SK-N-SH (cell line): Measurements from ENCODE around the gene CYP46A1. TPM values are rescaled to one million over a fixed set of nuclear protein-coding genes. Genes with fewer than 3 reads are reported as not detected.
A peak's percentile ranks its signal among the peaks of the same experiment; 100 is the strongest.

Experiments used
- CTCF ChIA-PET: fragments of 300-600, 350-600 bp; formaldehyde crosslinking; extraction: SDS; loops from one replicate; lab custom pipeline; 2021; lab: Yijun Ruan, JAX
- POLR2A ChIA-PET: fragments of 350-600 bp; sonication (Branson Sonifier 250); formaldehyde crosslinking; extraction: SDS; loops from one replicate; lab custom pipeline; 2020; ENCODE audit warnings: antibody characterized with exemption, inconsistent platforms; lab: Yijun Ruan, JAX
- DNase-seq: peaks from one replicate; pipeline ENCODE4 v3.0.0; 2012
- H2AFZ ChIP-seq: fragments of 200-600 bp; sonication (generic); 2 replicates; pipeline ENCODE4 v1.8.1; 2016; ENCODE audit warnings: antibody characterized with exemption, mild to moderate bottlenecking, low read depth
- H3F3A ChIP-seq: fragments of 200-600 bp; sonication (generic); replicated peaks from 2 replicates; pipeline ENCODE3; 2016; ENCODE audit warnings: antibody characterized with exemption, mild to moderate bottlenecking; ENCODE audit not compliant: insufficient read depth
- H3K27ac ChIP-seq, 2 experiments: fragments of 200-500 bp in 1 of 2; fragments of 200-600 bp in 1 of 2; sonication (Bioruptor generic) in 1 of 2; sonication (generic), shearing (Covaris generic) in 1 of 2; 2 replicates each; pipeline versions ENCODE4 v1.5.1 to v1.6.1; 2014 to 2016; ENCODE audit warnings: low read depth in 2 of 2, inconsistent platforms in 1 of 2, low read length in 1 of 2, mild to moderate bottlenecking in 1 of 2, mixed read lengths in 1 of 2
- H3K27me3 ChIP-seq: fragments of 200-600 bp; sonication (generic), shearing (Covaris generic); 2 replicates; pipeline ENCODE4 v1.6.1; 2016; ENCODE audit warnings: mixed run types; ENCODE audit not compliant: insufficient read depth
- H3K36me3 ChIP-seq, 2 experiments: fragments of 200-500 bp in 1 of 2; fragments of 200-600 bp in 1 of 2; sonication (Bioruptor generic) in 1 of 2; sonication (generic) in 1 of 2; replicated peaks in 1 of 2; 2 replicates each; pipeline versions ENCODE3 to v1.5.1; 2014 to 2016; ENCODE audit warnings: low read length in 1 of 2, mild to moderate bottlenecking in 1 of 2; ENCODE audit not compliant: insufficient read depth in 2 of 2, control insufficient read depth in 1 of 2
- H3K4me1 ChIP-seq, 2 experiments: fragments of 200-500 bp in 1 of 2; fragments of 200-600 bp in 1 of 2; sonication (Bioruptor generic) in 1 of 2; sonication (generic), shearing (Covaris generic) in 1 of 2; 2 replicates each; pipeline versions ENCODE4 v1.5.1 to v1.6.1; 2014 to 2016; ENCODE audit warnings: low read depth in 1 of 2, low read length in 1 of 2, mixed run types in 1 of 2; ENCODE audit not compliant: insufficient read depth in 2 of 2, control insufficient read depth in 1 of 2
- H3K4me2 ChIP-seq: fragments of 200-600 bp; sonication (generic), shearing (Covaris generic); 2 replicates; pipeline ENCODE4 v1.6.1; 2017; ENCODE audit warnings: mixed run types
- H3K4me3 ChIP-seq, 2 experiments: fragments of 200-500 bp in 1 of 2; fragments of 200-600 bp in 1 of 2; sonication (Bioruptor generic) in 1 of 2; sonication (generic), shearing (Covaris generic) in 1 of 2; 2 replicates each; pipeline versions ENCODE4 v1.5.1 to v1.8.1; 2014 to 2016; ENCODE audit warnings: low read depth in 2 of 2, inconsistent platforms in 1 of 2, low read length in 1 of 2, mild to moderate bottlenecking in 1 of 2, mixed read lengths in 1 of 2, moderate library complexity in 1 of 2
- H3K79me2 ChIP-seq: fragments of 200-600 bp; sonication (generic); 2 replicates; pipeline ENCODE4 v1.8.1; 2017; ENCODE audit warnings: mild to moderate bottlenecking; ENCODE audit not compliant: insufficient read depth
- H3K9ac ChIP-seq: fragments of 200-600 bp; sonication (generic); 2 replicates; pipeline ENCODE4 v1.6.1; 2017; ENCODE audit warnings: mixed run types
- H3K9me2 ChIP-seq: fragments of 200-600 bp; sonication (generic); 2 replicates; pipeline ENCODE4 v1.6.1; 2017; ENCODE audit warnings: mixed run types
- H3K9me3 ChIP-seq: fragments of 200-600 bp; sonication (generic); 2 replicates; pipeline ENCODE4 v1.6.1; 2017; ENCODE audit warnings: mixed run types, mild to moderate bottlenecking, moderate library complexity
- H4K20me1 ChIP-seq: fragments of 200-600 bp; sonication (generic); 2 replicates; pipeline ENCODE4 v1.6.1; 2017; ENCODE audit warnings: mild to moderate bottlenecking, mixed run types; ENCODE audit not compliant: insufficient read depth
- CHD2 ChIP-seq: fragments of 150-350 bp; IDR thresholded peaks from 2 replicates; pipeline ENCODE4 v1.6.1; 2018; ENCODE audit warnings: low read length; ENCODE audit not compliant: partially characterized antibody
- CTCF ChIP-seq: fragments of 200-600 bp; sonication (generic); IDR thresholded peaks from 2 replicates; pipeline ENCODE4 v1.6.1; 2017; ENCODE audit warnings: antibody characterized with exemption, mild to moderate bottlenecking, moderate library complexity
- FOSL2 ChIP-seq: IDR thresholded peaks from 2 replicates; pipeline ENCODE4 v1.4.0; 2012; ENCODE audit warnings: low read depth, mild to moderate bottlenecking, moderate library complexity, borderline replicate concordance
- FOXM1 ChIP-seq: IDR thresholded peaks from 2 replicates; pipeline ENCODE4 v1.4.0; 2012; ENCODE audit warnings: low read depth, mild to moderate bottlenecking
- JUND ChIP-seq: IDR thresholded peaks from 2 replicates; pipeline ENCODE4 v1.4.0; 2012
- MAX ChIP-seq: IDR thresholded peaks from 2 replicates; pipeline ENCODE4 v1.4.0; 2012; ENCODE audit warnings: low read depth
- MXI1 ChIP-seq: IDR thresholded peaks from 2 replicates; pipeline ENCODE4 v1.6.1; 2012; ENCODE audit warnings: mild to moderate bottlenecking, low read depth, low read length, improper control_type of control experiment
- NFIC ChIP-seq: IDR thresholded peaks from 2 replicates; pipeline ENCODE4 v1.4.0; 2012; ENCODE audit warnings: borderline replicate concordance
- NRF1 ChIP-seq: IDR thresholded peaks from 2 replicates; pipeline ENCODE4 v1.6.1; 2012; ENCODE audit warnings: low read depth, mild to moderate bottlenecking, low read length
- RAD21 ChIP-seq: IDR thresholded peaks from 2 replicates; pipeline ENCODE4 v1.6.1; 2012; ENCODE audit warnings: mild to moderate bottlenecking, low read length
- RCOR1 ChIP-seq: fragments of 150-350 bp; IDR thresholded peaks from 2 replicates; pipeline ENCODE4 v1.6.1; 2017; ENCODE audit warnings: antibody characterized with exemption, low read length
- RFX5 ChIP-seq: IDR thresholded peaks from 2 replicates; pipeline ENCODE4 v1.6.1; 2012; ENCODE audit warnings: mild to moderate bottlenecking, improper control_type of control experiment, low read length
- SMC3 ChIP-seq: IDR thresholded peaks from 2 replicates; pipeline ENCODE4 v1.6.1; 2012; ENCODE audit warnings: low read depth, low read length, improper control_type of control experiment
- TCF12 ChIP-seq: IDR thresholded peaks from 2 replicates; pipeline ENCODE4 v1.4.0; 2012
- TEAD4 ChIP-seq: IDR thresholded peaks from 2 replicates; pipeline ENCODE4 v1.4.0; 2012; ENCODE audit warnings: mild to moderate bottlenecking, borderline replicate concordance; ENCODE audit not compliant: insufficient read depth
- USF1 ChIP-seq: IDR thresholded peaks from 2 replicates; pipeline ENCODE4 v1.4.0; 2012; ENCODE audit warnings: low read depth, borderline replicate concordance
- USF2 ChIP-seq: fragments of 150-350 bp; IDR thresholded peaks from 2 replicates; pipeline ENCODE4 v1.6.1; 2017; ENCODE audit warnings: antibody characterized with exemption, low read length, low read depth, borderline replicate concordance
- YY1 ChIP-seq: IDR thresholded peaks from 2 replicates; pipeline ENCODE4 v1.4.0; 2012; ENCODE audit warnings: low read depth, mild to moderate bottlenecking
- WGBS: methylation state at CpG from one replicate; pipeline ENCODE4 v1.1.6; 2017; ENCODE audit warnings: low lambda C conversion rate; 5-methylcytosine and 5-hydroxymethylcytosine counted together
- polyA plus RNA-seq, 3 experiments: library from polyadenylated mRNA; depleted of rRNA; stranded (reverse); fragments of >200 nt; gene quantifications; 2 replicates each; pipeline ENCODE4 v1.2.3, GENCODE V29; 2012

The CYP46A1 gene
- polyA plus RNA-seq, 1 of the 3 experiments (the other 2 are of a cell fraction) = 0.30 TPM

- no peak overlapping the region for H2AFZ ChIP-seq
Measured at GRCh38 chr14:99744199-99744872, 60.2 kb downstream of the CYP46A1 start.

GRCh38 chr14:99744873-99745224 is 60.8 kb downstream of the CYP46A1 start:
- Histone ChIP-seq H2AFZ (no peak overlapping the region), H3K4me3 (no peak overlapping the region), H3K79me2 (no peaks in the 10 kb centered on the region), H3K4me1 (peaks cover 0 to 5% of the 10 kb centered on the region in 2 experiments; a peak in 1 of 4 replicates), H3K27me3 (no peaks in the 10 kb centered on the region), H3K9ac (no peak overlapping the region), H4K20me1 (no peaks in the 10 kb centered on the region), H3K36me3 (no peaks in the 10 kb centered on the region), H3K9me3 (no peaks in the 10 kb centered on the region), H3K4me2 (no peak overlapping the region), H3K27ac (no peak overlapping the region), H3F3A (no peaks in the 10 kb centered on the region), H3K9me2 (no peaks in the 10 kb centered on the region)
- WGBS = 88% methylated on average over 7 of the region's 7 CpGs
- CTCF ChIA-PET = no interaction called here
- POLR2A ChIA-PET = no interaction called here
- DNase-seq = no peak
- TF ChIP-seq SMC3 (no peak), FOSL2 (no peak), USF1 (no peak), YY1 (no peak), CTCF (no peak), RFX5 (no peak)

More at GRCh38 chr14:99744199-99744872, 60.2 kb downstream of the CYP46A1 start:
- no peak for DNase-seq
- 81% methylated on average over 11 of the region's 11 CpGs for WGBS
- Histone ChIP-seq H3F3A (no peaks in the 10 kb centered on the region), H3K4me1 (no peaks in the 10 kb centered on the region; a peak in 1 of 4 replicates), H3K4me2 (no peak overlapping the region), H3K4me3 (no peak overlapping the region), H3K9me3 (no peaks in the 10 kb centered on the region), H3K79me2 (no peaks in the 10 kb centered on the region), H3K9ac (no peak overlapping the region), H3K36me3 (no peaks in the 10 kb centered on the region), H4K20me1 (no peaks in the 10 kb centered on the region), H3K27ac (no peak overlapping the region), H3K27me3 (no peaks in the 10 kb centered on the region), H3K9me2 (no peaks in the 10 kb centered on the region)
- TF ChIP-seq YY1 (no peak), SMC3 (no peak; the same call in 1 of the 2 replicates), NFIC (no peak), MAX (no peak), CHD2 (no peak), MXI1 (no peak), RCOR1 (no peak), TCF12 (no peak), NRF1 (no peak), FOXM1 (no peak), CTCF (0 out of 2 replicates have a peak, but pooled peaks have one; percentile 17), JUND (no peak), RAD21 (peak; percentile 42), USF2 (no peak), TEAD4 (no peak)
- POLR2A ChIA-PET = no interaction called here
- CTCF ChIA-PET = interaction anchor here (0.9 to 1.2 kb wide), 4 partner anchors 14 to 143 kb away, joined by 3 to 5 read pairs (median 4); no protein-coding TSS in a partner anchor
